ENCODE data around the gene SLC17A9. TPM values are rescaled to one million over a fixed set of nuclear protein-coding genes. Genes with fewer than 3 reads are reported as not detected.

SLC17A9 gene
- total RNA-seq, 1 experiment from 2014 or later: 0.28 TPM

- ATAC-seq (no peak), DNase-seq (ENCODE audit: low read depth, low spot score) (no peak)
- Histone ChIP-seq H3K27me3 (ENCODE audit: control insufficient read depth, insufficient read depth, low read length) (no peaks in the 10 kb centered on the region), H3K27ac (ENCODE audit: low read length) (no peak overlapping the region), H3K4me1 (ENCODE audit: control insufficient read depth, insufficient read depth, low read length) (peaks cover 11% of the 10 kb centered on the region), H3K9me3 (ENCODE audit: control insufficient read depth, insufficient read depth, low read depth, low read length) (no peaks in the 10 kb centered on the region), H3K36me3 (ENCODE audit: control insufficient read depth, insufficient read depth, low read length) (peaks cover 15% of the 10 kb centered on the region), H3K4me3 (ENCODE audit: low read depth in 2 of 2, low read length in 2 of 2) (no peak overlapping the region)
- TF ChIP-seq POLR2AphosphoS5 (IDR thresholded peaks at IDR 0.05; ENCODE audit: low read depth, low read length) (no peak), REST (IDR thresholded peaks at IDR 0.05; ENCODE audit: insufficient read depth in 1 of 2, low read depth in 2 of 2, low read length in 1 of 2) (no peak), SIN3A (IDR thresholded peaks at IDR 0.05; ENCODE audit: borderline replicate concordance, insufficient read depth, low read depth, low read length) (no peak), CTCF (IDR thresholded peaks at IDR 0.05) (no peak), TCF7L2 (IDR thresholded peaks at IDR 0.05; ENCODE audit: low read depth, low read length) (no peak)
- no TSS peak for BruUV-seq (replicated peaks)
- intact Hi-C loops (cut with micrococcal nuclease; ENCODE audit: unreplicated experiment): no loop called here
- in situ Hi-C loops (cut with HindIII; ENCODE audit: low pct_unique_long_range_greater_than_20kb, low sequenced_read_pairs): no loop called here
- POLR2A ChIA-PET: no interaction called here
- CTCF ChIA-PET: no interaction called here
Observed at GRCh38 chr20:62942456-62942855, 10.1 kb upstream of the SLC17A9 start.

GRCh38 chr20:62943396-62943795 lies 9.1 kb upstream of the SLC17A9 start:
- in situ Hi-C loops (cut with HindIII; ENCODE audit: low pct_unique_long_range_greater_than_20kb, low sequenced_read_pairs) (no loop called here), intact Hi-C loops (cut with micrococcal nuclease; ENCODE audit: unreplicated experiment) (no loop called here)
- H3K4me3 ChIP-seq (ENCODE audit: low read depth in 2 of 2, low read length in 2 of 2): no peak overlapping the region
- no TSS peak for BruUV-seq (replicated peaks)
- DNase-seq (ENCODE audit: low read depth, low spot score): no peak
- CTCF ChIA-PET: no interaction called here
- POLR2A ChIA-PET: interaction anchor here (0.7 kb wide), 1 partner anchor 79 kb away, joined by 12 read pairs; no protein-coding TSS in a partner anchor
- H3K27me3 ChIP-seq (ENCODE audit: control insufficient read depth, insufficient read depth, low read length): no peaks in the 10 kb centered on the region
- peaks cover 11% of the 10 kb centered on the region for H3K4me1 ChIP-seq (ENCODE audit: control insufficient read depth, insufficient read depth, low read length)
- TF ChIP-seq CTCF (IDR thresholded peaks at IDR 0.05) (no peak), TCF7L2 (IDR thresholded peaks at IDR 0.05; ENCODE audit: low read depth, low read length) (no peak), POLR2AphosphoS5 (IDR thresholded peaks at IDR 0.05; ENCODE audit: low read depth, low read length) (no peak), SIN3A (IDR thresholded peaks at IDR 0.05; ENCODE audit: borderline replicate concordance, insufficient read depth, low read depth, low read length) (no peak), REST (IDR thresholded peaks at IDR 0.05; ENCODE audit: insufficient read depth in 1 of 2, low read depth in 2 of 2, low read length in 1 of 2) (no peak)
- ATAC-seq: no peak
- H3K36me3 ChIP-seq (ENCODE audit: control insufficient read depth, insufficient read depth, low read length): peaks cover 13% of the 10 kb centered on the region
- no peak overlapping the region for H3K27ac ChIP-seq (ENCODE audit: low read length)
- no peaks in the 10 kb centered on the region for H3K9me3 ChIP-seq (ENCODE audit: control insufficient read depth, insufficient read depth, low read depth, low read length)

Data from Panc1 (cell line).